CD14-positive monocyte (primary cell): ENCODE measurements around the gene ZNRF1. TPM values are rescaled to one million over a fixed set of nuclear protein-coding genes. Genes with fewer than 3 reads are reported as not detected.

ENCODE experiments used
- DNase-seq, 3 donors: peaks; one replicate each; pipeline ENCODE4 v3.0.0-alpha.2; 2011 to 2022
- H2AFZ ChIP-seq: 2 replicates; pipeline ENCODE4 v1.6.0; 2012; ENCODE audit warnings: mild to moderate bottlenecking, low read depth, low read length, inconsistent platforms; ENCODE audit not compliant: insufficient read depth, poor library complexity, severe bottlenecking
- H3K27ac ChIP-seq, 2 donors: 1 replicate in 1 of 2; 2 replicates in 1 of 2; pipeline ENCODE4 v1.5.1; 2012 to 2013; ENCODE audit warnings: low read length in 2 of 2, control low read depth in 1 of 2, inconsistent platforms in 1 of 2, low read depth in 1 of 2, mild to moderate bottlenecking in 1 of 2
- H3K27me3 ChIP-seq, 2 donors: one replicate each; pipeline versions ENCODE4 v1.6.0 to v1.6.1; 2011 to 2013; ENCODE audit warnings: low read length in 2 of 2; ENCODE audit not compliant: control insufficient read depth in 2 of 2, insufficient read depth in 2 of 2
- H3K36me3 ChIP-seq, 2 donors: replicated peaks in 1 of 2; 1 replicate in 1 of 2; 2 replicates in 1 of 2; pipeline versions ENCODE4 v1.5.1 to v1.6.1; 2012 to 2013; ENCODE audit warnings: low read length in 2 of 2, control low read depth in 1 of 2, inconsistent platforms in 1 of 2, mild to moderate bottlenecking in 1 of 2; ENCODE audit not compliant: insufficient read depth in 2 of 2, control insufficient read depth in 1 of 2
- H3K4me1 ChIP-seq, 2 donors: 1 replicate in 1 of 2; 2 replicates in 1 of 2; pipeline versions ENCODE4 v1.5.1 to v1.6.1; 2012 to 2013; ENCODE audit warnings: low read length in 2 of 2, control low read depth in 1 of 2, inconsistent platforms in 1 of 2, mild to moderate bottlenecking in 1 of 2, moderate library complexity in 1 of 2; ENCODE audit not compliant: insufficient read depth in 2 of 2, control insufficient read depth in 1 of 2
- H3K4me2 ChIP-seq: replicated peaks from 2 replicates; pipeline ENCODE3; 2012; ENCODE audit warnings: low read length, moderate library complexity, mild to moderate bottlenecking; ENCODE audit not compliant: poor library complexity, severe bottlenecking; ENCODE audit errors: extremely low read depth
- H3K4me3 ChIP-seq, 3 experiments: fragments of 200-600 bp in 1 of 3; sonication (generic) in 1 of 3; replicated peaks in 1 of 3; 1 replicate in 2 of 3; 2 replicates in 1 of 3; pipeline ENCODE4 v1.5.1; 2011 to 2013; ENCODE audit warnings: low read length in 3 of 3, mild to moderate bottlenecking in 3 of 3, control low read depth in 2 of 3, low read depth in 2 of 3, inconsistent platforms in 1 of 3, moderate library complexity in 1 of 3
- H3K79me2 ChIP-seq: 2 replicates; pipeline ENCODE4 v1.6.0; 2012; ENCODE audit warnings: mild to moderate bottlenecking, control low read depth, inconsistent platforms, low read length, moderate library complexity; ENCODE audit not compliant: insufficient read depth
- H3K9ac ChIP-seq: 2 replicates; pipeline ENCODE4 v1.6.0; 2017; ENCODE audit warnings: low read length, mild to moderate bottlenecking; ENCODE audit not compliant: insufficient read depth, poor library complexity, severe bottlenecking
- H3K9me3 ChIP-seq, 2 donors: replicated peaks in 1 of 2; 1 replicate in 1 of 2; 2 replicates in 1 of 2; pipeline versions ENCODE4 v1.5.1 to v1.6.1; 2012 to 2013; ENCODE audit warnings: low read length in 2 of 2, control low read depth in 1 of 2; ENCODE audit not compliant: control insufficient read depth in 1 of 2, insufficient read depth in 1 of 2
- H4K20me1 ChIP-seq: 2 replicates; pipeline ENCODE4 v1.6.0; 2012; ENCODE audit warnings: mild to moderate bottlenecking, low read length, control low read depth, moderate library complexity; ENCODE audit not compliant: insufficient read depth
- H3K27ac Mint-ChIP-seq, 7 donors: one replicate each; pipeline ENCODE4 v1.8.0; 2020; ENCODE audit warnings: mild to moderate bottlenecking in 7 of 7, mixed read lengths in 7 of 7, moderate library complexity in 6 of 7, inconsistent platforms in 2 of 7
- H3K27me3 Mint-ChIP-seq, 3 donors: one replicate each; pipeline ENCODE4 v1.8.0; 2021 to 2022; ENCODE audit warnings: low read depth in 3 of 3, mild to moderate bottlenecking in 3 of 3, mixed read lengths in 3 of 3, moderate library complexity in 3 of 3, inconsistent platforms in 1 of 3
- H3K36me3 Mint-ChIP-seq, 2 donors: one replicate each; pipeline ENCODE4 v1.8.0; 2020; ENCODE audit warnings: mixed read lengths in 2 of 2, inconsistent platforms in 1 of 2, mild to moderate bottlenecking in 1 of 2
- H3K4me1 Mint-ChIP-seq: one replicate; pipeline ENCODE4 v1.8.0; 2020; ENCODE audit warnings: mild to moderate bottlenecking, mixed read lengths
- H3K4me3 Mint-ChIP-seq, 2 donors: one replicate each; pipeline ENCODE4 v1.8.0; 2020; ENCODE audit warnings: mild to moderate bottlenecking in 2 of 2, mixed read lengths in 2 of 2, moderate library complexity in 1 of 2
- H3K9me3 Mint-ChIP-seq, 7 donors: one replicate each; pipeline ENCODE4 v1.8.0; 2020 to 2022; ENCODE audit warnings: mixed read lengths in 7 of 7, mild to moderate bottlenecking in 6 of 7, moderate library complexity in 6 of 7, inconsistent platforms in 2 of 7
- CTCF ChIP-seq: fragments of 200-600 bp; IDR thresholded peaks from one replicate; pipeline ENCODE4 v1.8.0; 2022; ENCODE audit warnings: antibody characterized with exemption, mild to moderate bottlenecking
- WGBS: methylation state at CpG from one replicate; pipeline ENCODE4 v1.1.5; 2013; ENCODE audit warnings: missing lambda C conversion rate; ENCODE audit not compliant: insufficient coverage; 5-methylcytosine and 5-hydroxymethylcytosine counted together
- intact Hi-C, 2 donors: fragments of 100-400 bp; cut with micrococcal nuclease; formaldehyde crosslinking; loops; one replicate each; pipeline versions ENCODE4 v1.15.0 to v1.15.1; 2023
- polyA plus RNA-seq, 3 donors: library from polyadenylated mRNA; depleted of rRNA in 1 of 3; unstranded in 2 of 3; stranded (reverse) in 1 of 3; fragments of 300-500 nt in 2 of 3; fragments of >200 nt in 1 of 3; fragmentation: Illumina TruSeq in 2 of 3; gene quantifications; 1 replicate in 2 of 3; 2 replicates in 1 of 3; pipeline ENCODE4 v1.2.3, GENCODE V29; 2012 to 2021

Gene ZNRF1
- polyA plus RNA-seq, 3 donors = 1.9 to 5.3 (median 4.3) TPM

- no CpG with 5 or more reads among the region's 4 CpGs for WGBS
- Mint-ChIP-seq H3K36me3 (peaks cover 0 to 3% of the 10 kb centered on the region in 2 donors), H3K9me3 (peaks cover 0 to 3% (median 0%) of the 10 kb centered on the region in 7 donors), H3K4me3 (no peak overlapping the region), H3K27me3 (peaks cover 0 to 3% (median 0%) of the 10 kb centered on the region in 3 donors), H3K4me1 (peaks cover 42% of the 10 kb centered on the region), H3K27ac (no peak overlapping the region)
- Histone ChIP-seq H3K9ac (no peak overlapping the region), H3K36me3 (no peaks in the 10 kb centered on the region), H3K27me3 (no peaks in the 10 kb centered on the region), H3K27ac (no peak overlapping the region), H3K9me3 (no peaks in the 10 kb centered on the region), H3K4me1 (peaks cover 24 to 29% of the 10 kb centered on the region in 2 donors), H3K4me3 (no peak overlapping the region), H2AFZ (no peak overlapping the region), H4K20me1 (peaks cover 12% of the 10 kb centered on the region), H3K79me2 (peaks cover 70% of the 10 kb centered on the region), H3K4me2 (no peak overlapping the region)
- no peak for TF ChIP-seq CTCF
- DNase-seq = no peak
- intact Hi-C loops = no loop called here
These were observed 75.5 kb downstream of the ZNRF1 start for GRCh38 chr16:75074304-75074793.

GRCh38 chr16:75074920-75075687 is 76.3 kb downstream of the ZNRF1 start:
- Histone ChIP-seq H3K4me2 (peak overlapping the region; percentile 13), H3K4me1 (peaks cover 24 to 29% of the 10 kb centered on the region in 2 donors), H3K27me3 (no peaks in the 10 kb centered on the region), H3K36me3 (no peaks in the 10 kb centered on the region), H2AFZ (peak overlapping the region; percentile 30), H3K79me2 (peaks cover 63% of the 10 kb centered on the region), H3K4me3 (peak overlapping the region in 1 of 3 experiments; percentile 49), H3K9me3 (no peaks in the 10 kb centered on the region), H4K20me1 (peaks cover 10% of the 10 kb centered on the region), H3K27ac (no peak overlapping the region), H3K9ac (no peak overlapping the region)
- Mint-ChIP-seq H3K27ac (peak overlapping the region in 4 of 7 donors; percentile 25 to 67 (median 40)), H3K9me3 (peaks cover 0 to 3% (median 0%) of the 10 kb centered on the region in 7 donors), H3K27me3 (peaks cover 0 to 3% (median 0%) of the 10 kb centered on the region in 3 donors), H3K4me3 (peak overlapping the region; percentile 14 to 71), H3K4me1 (peaks cover 42% of the 10 kb centered on the region), H3K36me3 (no peaks in the 10 kb centered on the region)
- WGBS = 0% methylated on average over 6 of the region's 12 CpGs
- peak in 2 of 3 donors; percentile 23 to 24 for DNase-seq
- TF ChIP-seq CTCF = no peak
- intact Hi-C loops = no loop called here
